Loucy (cell line): ENCODE measurements around the gene TGM2.

ENCODE experiments used
- H2AFZ ChIP-seq: fragments of 200-600 bp; sonication (generic); 2 replicates; pipeline ENCODE4 v1.6.0; 2016; ENCODE audit warnings: antibody characterized with exemption, mild to moderate bottlenecking, low read length, moderate library complexity
- H3F3A ChIP-seq: fragments of 200-600 bp; 2 replicates; pipeline ENCODE4 v1.6.0; 2016; ENCODE audit warnings: antibody characterized with exemption, low read depth, mild to moderate bottlenecking
- H3K27me3 ChIP-seq: fragments of 200-600 bp; sonication (generic); 2 replicates; pipeline ENCODE4 v1.6.1; 2014; ENCODE audit warnings: low read length, mild to moderate bottlenecking; ENCODE audit not compliant: insufficient read depth, poor library complexity, severe bottlenecking
- H3K36me3 ChIP-seq: fragments of 200-600 bp; sonication (generic); 2 replicates; pipeline ENCODE4 v1.6.1; 2016; ENCODE audit warnings: low read length; ENCODE audit not compliant: insufficient read depth
- H3K4me1 ChIP-seq: fragments of 200-600 bp; sonication (generic); 2 replicates; pipeline ENCODE4 v1.5.1; 2014; ENCODE audit warnings: low read length, mild to moderate bottlenecking; ENCODE audit not compliant: insufficient read depth, poor library complexity, severe bottlenecking
- H3K4me2 ChIP-seq: fragments of 200-600 bp; sonication (generic); 2 replicates; pipeline ENCODE4 v1.6.0; 2014; ENCODE audit warnings: antibody characterized with exemption, low read length, low read depth, mild to moderate bottlenecking; ENCODE audit not compliant: poor library complexity, severe bottlenecking
- H3K4me3 ChIP-seq: fragments of 200-600 bp; sonication (generic); 2 replicates; pipeline ENCODE4 v1.5.1; 2014; ENCODE audit warnings: low read length, mild to moderate bottlenecking, mixed read lengths; ENCODE audit not compliant: poor library complexity, severe bottlenecking
- H3K79me2 ChIP-seq: fragments of 200-600 bp; sonication (generic); 2 replicates; pipeline ENCODE4 v1.6.1; 2014; ENCODE audit warnings: low read length; ENCODE audit not compliant: insufficient read depth
- H3K9ac ChIP-seq: fragments of 200-600 bp; sonication (generic); 2 replicates; pipeline ENCODE4 v1.6.0; 2014; ENCODE audit warnings: mild to moderate bottlenecking, low read depth, low read length, moderate library complexity; ENCODE audit not compliant: poor library complexity, severe bottlenecking
- H3K9me2 ChIP-seq: fragments of 200-600 bp; sonication (generic); replicated peaks from 2 replicates; pipeline ENCODE4 v1.6.1; 2016; ENCODE audit warnings: low read depth, low read length, mixed read lengths
- H3K9me3 ChIP-seq: fragments of 200-600 bp; sonication (generic); 2 replicates; pipeline ENCODE4 v1.6.1; 2014; ENCODE audit warnings: mild to moderate bottlenecking, antibody characterized with exemption, low read length, low read depth; ENCODE audit not compliant: insufficient read depth
- H4K20me1 ChIP-seq: fragments of 200-600 bp; sonication (generic); 2 replicates; pipeline ENCODE4 v1.6.0; 2014; ENCODE audit warnings: antibody characterized with exemption, low read length, mild to moderate bottlenecking; ENCODE audit not compliant: insufficient read depth, poor library complexity, severe bottlenecking
- CTCF ChIP-seq: fragments of 200-600 bp; sonication (generic); conservative IDR thresholded peaks from 2 replicates; pipeline ENCODE4 v1.5.1; 2014; ENCODE audit warnings: mild to moderate bottlenecking, antibody characterized with exemption, low read length
- EZH2phosphoT487 ChIP-seq: fragments of 200-600 bp; IDR thresholded peaks from 2 replicates; pipeline ENCODE4 v1.6.1; 2018; ENCODE audit warnings: antibody characterized with exemption, mild to moderate bottlenecking, moderate library complexity, borderline replicate concordance

TGM2 gene

GRCh38 chr20:38146628-38147027, 18.4 kb downstream of the TGM2 start:
- H3F3A ChIP-seq = no peaks in the 10 kb centered on the region
- no peaks in the 10 kb centered on the region for H3K36me3 ChIP-seq
- peaks cover 21% of the 10 kb centered on the region for H3K4me1 ChIP-seq

GRCh38 chr20:38146156-38146555, 18.9 kb downstream of the TGM2 start:
- Histone ChIP-seq H3K4me2 (no peak overlapping the region), H3K36me3 (no peaks in the 10 kb centered on the region), H3K4me3 (no peak overlapping the region), H3K9me3 (no peaks in the 10 kb centered on the region), H4K20me1 (no peaks in the 10 kb centered on the region), H3K27me3 (no peaks in the 10 kb centered on the region), H3K79me2 (no peaks in the 10 kb centered on the region), H3F3A (no peaks in the 10 kb centered on the region), H2AFZ (no peak overlapping the region), H3K9me2 (no peaks in the 10 kb centered on the region), H3K9ac (no peak overlapping the region), H3K4me1 (peaks cover 22% of the 10 kb centered on the region)
- TF ChIP-seq CTCF (no peak), EZH2phosphoT487 (no peak)

More at GRCh38 chr20:38146628-38147027, 18.4 kb downstream of the TGM2 start:
- Histone ChIP-seq H4K20me1 (no peaks in the 10 kb centered on the region), H3K79me2 (no peaks in the 10 kb centered on the region), H3K9me2 (no peaks in the 10 kb centered on the region), H3K9ac (no peak overlapping the region), H3K4me3 (no peak overlapping the region), H3K4me2 (no peak overlapping the region), H2AFZ (no peak overlapping the region), H3K9me3 (no peaks in the 10 kb centered on the region), H3K27me3 (no peaks in the 10 kb centered on the region)
- TF ChIP-seq EZH2phosphoT487 (no peak), CTCF (no peak)

- no peaks in the 10 kb centered on the region for H3K9me2 ChIP-seq
- H3K4me3 ChIP-seq = no peak overlapping the region
- no peaks in the 10 kb centered on the region for H3K79me2 ChIP-seq
- no peaks in the 10 kb centered on the region for H4K20me1 ChIP-seq
- H3K9ac ChIP-seq = no peak overlapping the region
- no peaks in the 10 kb centered on the region; the same call in 1 of the 2 replicates for H3F3A ChIP-seq
- H3K4me1 ChIP-seq = peaks cover 27% of the 10 kb centered on the region
- no peak overlapping the region for H2AFZ ChIP-seq
- no peak overlapping the region for H3K4me2 ChIP-seq
- no peaks in the 10 kb centered on the region for H3K36me3 ChIP-seq
- no peaks in the 10 kb centered on the region for H3K27me3 ChIP-seq
- no peaks in the 10 kb centered on the region for H3K9me3 ChIP-seq
- TF ChIP-seq CTCF = no peak
- no peak for TF ChIP-seq EZH2phosphoT487
Measured at GRCh38 chr20:38145729-38146075, 19.4 kb downstream of the TGM2 start.
